Measurements from ENCODE around the gene ADGRB3. TPM values are rescaled to one million over a fixed set of nuclear protein-coding genes. Genes with fewer than 3 reads are reported as not detected.

Gene ADGRB3
- total RNA-seq, 1 experiment from 2014 or later: not detected

DNA sequence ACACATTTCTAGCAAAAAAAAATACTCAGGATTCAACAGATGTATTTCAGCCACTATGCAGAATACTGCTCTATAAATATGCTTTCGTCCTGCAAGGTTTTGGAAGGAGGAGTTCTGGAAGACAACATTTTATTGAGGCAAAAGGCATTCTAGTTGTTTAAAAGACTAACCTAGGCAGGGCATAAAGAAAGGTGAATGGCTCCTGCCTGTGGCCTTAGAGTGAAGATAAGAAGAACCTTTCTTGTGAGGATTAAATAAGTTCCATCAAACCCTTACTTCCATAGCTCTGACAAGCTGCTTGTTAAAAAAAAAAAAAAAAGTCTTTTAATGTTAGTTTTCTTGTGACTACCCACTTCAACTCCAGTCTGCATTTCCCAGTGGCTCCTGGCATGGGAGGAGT lies 139.8 kb downstream of the ADGRB3 start:
- DNase-seq (ENCODE audit: unreplicated experiment): no peak
- no peak overlapping the region for H3K27ac Mint-ChIP-seq (ENCODE audit: low read depth, unreplicated experiment)
- peaks cover 80% of the 10 kb centered on the region for H3K27me3 Mint-ChIP-seq (ENCODE audit: insufficient read depth, unreplicated experiment)
- no TSS peak for BruUV-seq (replicated peaks)
- ChIA-PET CTCF (no interaction called here), POLR2A (no interaction called here)
- intact Hi-C loops (cut with micrococcal nuclease): loop anchor here (5.0 kb wide), 1 partner anchor 1848 kb away; no protein-coding TSS in a partner anchor
- H3K4me1 Mint-ChIP-seq (ENCODE audit: insufficient read depth, unreplicated experiment): no peaks in the 10 kb centered on the region
- H3K36me3 Mint-ChIP-seq (ENCODE audit: insufficient read depth, unreplicated experiment): no peaks in the 10 kb centered on the region
- no peak overlapping the region for H3K4me3 Mint-ChIP-seq (ENCODE audit: unreplicated experiment)
- TF ChIP-seq, protein P1, sequence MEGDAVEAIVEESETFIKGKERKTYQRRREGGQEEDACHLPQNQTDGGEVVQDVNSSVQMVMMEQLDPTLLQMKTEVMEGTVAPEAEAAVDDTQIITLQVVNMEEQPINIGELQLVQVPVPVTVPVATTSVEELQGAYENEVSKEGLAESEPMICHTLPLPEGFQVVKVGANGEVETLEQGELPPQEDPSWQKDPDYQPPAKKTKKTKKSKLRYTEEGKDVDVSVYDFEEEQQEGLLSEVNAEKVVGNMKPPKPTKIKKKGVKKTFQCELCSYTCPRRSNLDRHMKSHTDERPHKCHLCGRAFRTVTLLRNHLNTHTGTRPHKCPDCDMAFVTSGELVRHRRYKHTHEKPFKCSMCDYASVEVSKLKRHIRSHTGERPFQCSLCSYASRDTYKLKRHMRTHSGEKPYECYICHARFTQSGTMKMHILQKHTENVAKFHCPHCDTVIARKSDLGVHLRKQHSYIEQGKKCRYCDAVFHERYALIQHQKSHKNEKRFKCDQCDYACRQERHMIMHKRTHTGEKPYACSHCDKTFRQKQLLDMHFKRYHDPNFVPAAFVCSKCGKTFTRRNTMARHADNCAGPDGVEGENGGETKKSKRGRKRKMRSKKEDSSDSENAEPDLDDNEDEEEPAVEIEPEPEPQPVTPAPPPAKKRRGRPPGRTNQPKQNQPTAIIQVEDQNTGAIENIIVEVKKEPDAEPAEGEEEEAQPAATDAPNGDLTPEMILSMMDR (IDR thresholded peaks at IDR 0.05; ENCODE audit: unreplicated experiment): no peak
- no peaks in the 10 kb centered on the region for H3K9me3 Mint-ChIP-seq (ENCODE audit: unreplicated experiment)

DNA sequence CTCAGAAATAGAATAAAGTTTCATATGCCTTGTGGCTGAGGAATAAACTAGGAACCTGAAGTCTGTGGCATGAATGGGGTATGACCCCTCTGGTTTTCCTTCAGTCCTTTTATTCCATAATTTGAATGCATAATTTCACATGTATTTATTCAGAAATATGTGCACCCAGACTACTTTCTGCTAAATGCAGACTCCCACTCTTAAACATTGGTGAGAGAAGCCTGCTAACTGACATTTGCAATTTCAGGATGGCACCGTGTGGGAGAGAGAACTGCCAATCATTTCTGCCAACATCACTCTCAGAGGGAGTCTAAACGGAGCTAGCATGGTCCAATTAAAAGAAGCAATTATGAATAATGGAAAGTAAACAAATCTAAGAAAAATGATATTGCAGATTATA lies 141.3 kb downstream of the ADGRB3 start:
- Mint-ChIP-seq H3K27me3 (ENCODE audit: insufficient read depth, unreplicated experiment) (peaks cover 85% of the 10 kb centered on the region), H3K9me3 (ENCODE audit: unreplicated experiment) (no peaks in the 10 kb centered on the region), H3K4me1 (ENCODE audit: insufficient read depth, unreplicated experiment) (no peaks in the 10 kb centered on the region), H3K27ac (ENCODE audit: low read depth, unreplicated experiment) (no peak overlapping the region), H3K4me3 (ENCODE audit: unreplicated experiment) (no peak overlapping the region), H3K36me3 (ENCODE audit: insufficient read depth, unreplicated experiment) (no peaks in the 10 kb centered on the region)
- intact Hi-C loops (cut with micrococcal nuclease): loop anchor here (5.0 kb wide), 1 partner anchor 1849 kb away; no protein-coding TSS in a partner anchor
- TF ChIP-seq, protein P1 (IDR thresholded peaks at IDR 0.05; ENCODE audit: unreplicated experiment): no peak
- BruUV-seq (replicated peaks): no TSS peak
- POLR2A ChIA-PET: interaction anchor here (0.7 kb wide), 1 partner anchor 597 kb away, joined by 3 read pairs; no protein-coding TSS in a partner anchor
- CTCF ChIA-PET: interaction anchor here (0.6 kb wide), 1 partner anchor 198 kb away, joined by 3 read pairs; no protein-coding TSS in a partner anchor
- no peak for DNase-seq (ENCODE audit: unreplicated experiment)

DNA sequence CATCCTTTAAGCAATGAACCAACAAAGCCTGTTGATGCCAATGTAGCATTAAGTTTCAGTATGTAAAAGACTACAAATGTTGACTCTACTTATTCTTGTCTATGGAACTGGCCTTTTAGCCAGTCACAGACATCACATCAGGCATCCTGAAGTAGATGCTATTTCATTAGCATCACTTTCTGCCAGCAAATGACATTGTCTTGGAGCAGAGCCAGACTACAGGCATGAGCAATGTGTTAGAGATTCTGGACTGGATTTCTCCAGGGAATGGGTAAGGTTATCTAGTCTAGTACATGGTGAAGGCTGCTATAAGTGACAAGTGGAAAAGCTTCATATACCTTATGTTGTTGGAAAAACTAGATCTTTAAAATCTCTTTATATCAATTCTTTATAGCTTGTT lies 142.9 kb downstream of the ADGRB3 start:
- TF ChIP-seq, protein P1 (IDR thresholded peaks at IDR 0.05; ENCODE audit: unreplicated experiment): no peak
- H3K4me1 Mint-ChIP-seq (ENCODE audit: insufficient read depth, unreplicated experiment): no peaks in the 10 kb centered on the region
- no peak overlapping the region for H3K4me3 Mint-ChIP-seq (ENCODE audit: unreplicated experiment)
- peak; percentile 48 for DNase-seq (ENCODE audit: unreplicated experiment)
- peaks cover 72% of the 10 kb centered on the region for H3K27me3 Mint-ChIP-seq (ENCODE audit: insufficient read depth, unreplicated experiment)
- POLR2A ChIA-PET: interaction anchor here (0.9 kb wide), 1 partner anchor 141 kb away, joined by 4 read pairs; no protein-coding TSS in a partner anchor
- CTCF ChIA-PET: interaction anchor here (0.6 to 1.1 kb wide), 6 partner anchors 37 to 609 kb away, joined by 3 to 5 read pairs (median 4); partner anchors contain the start of gene ADGRB3
- intact Hi-C loops (cut with micrococcal nuclease): loop anchor here (1.0 to 5.0 kb wide), 3 partner anchors 140 to 1851 kb away; no protein-coding TSS in a partner anchor
- no peaks in the 10 kb centered on the region for H3K9me3 Mint-ChIP-seq (ENCODE audit: unreplicated experiment)
- H3K36me3 Mint-ChIP-seq (ENCODE audit: insufficient read depth, unreplicated experiment): no peaks in the 10 kb centered on the region
- no peak overlapping the region for H3K27ac Mint-ChIP-seq (ENCODE audit: low read depth, unreplicated experiment)
- BruUV-seq (replicated peaks): no TSS peak

DNA sequence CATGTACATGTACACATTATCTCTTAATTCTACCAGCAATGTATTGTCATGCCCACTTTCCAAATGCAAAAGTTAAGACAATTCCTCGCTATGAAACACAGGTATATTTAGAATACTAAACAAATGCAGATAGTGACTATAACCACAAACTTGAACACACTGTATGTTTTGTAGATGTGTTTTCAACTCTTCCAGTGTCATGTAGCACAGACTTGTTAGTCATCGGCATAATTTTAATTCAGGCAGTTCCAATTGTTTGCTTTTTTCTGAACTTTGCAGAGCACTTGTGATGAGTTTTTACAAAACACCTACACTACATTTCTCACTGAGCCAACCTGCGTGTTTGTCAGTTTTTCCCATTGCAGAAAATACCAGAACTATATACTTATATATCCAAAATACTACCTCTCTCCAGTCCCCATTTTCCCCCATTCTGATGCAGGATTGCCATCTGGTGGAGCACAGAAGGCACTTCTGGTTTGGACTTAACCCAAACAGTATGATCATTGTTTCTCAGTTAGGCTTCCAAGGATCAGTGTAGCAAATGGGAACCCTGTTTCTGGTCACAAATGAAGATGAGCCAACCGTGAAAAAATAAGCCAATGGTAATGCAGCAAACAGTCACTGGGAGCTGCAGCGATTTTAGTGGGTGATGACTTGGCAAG lies 143.4 kb downstream of the ADGRB3 start:
- no TSS peak for BruUV-seq (replicated peaks)
- H3K4me3 Mint-ChIP-seq (ENCODE audit: unreplicated experiment): no peak overlapping the region
- H3K27me3 Mint-ChIP-seq (ENCODE audit: insufficient read depth, unreplicated experiment): peaks cover 67% of the 10 kb centered on the region
- H3K9me3 Mint-ChIP-seq (ENCODE audit: unreplicated experiment): no peaks in the 10 kb centered on the region
- ChIA-PET POLR2A (interaction anchor here (0.9 kb wide), 1 partner anchor 141 kb away, joined by 4 read pairs; no protein-coding TSS in a partner anchor), CTCF (interaction anchor here (0.6 to 1.3 kb wide), 7 partner anchors 58 to 1398 kb away, joined by 3 to 6 read pairs (median 3); no protein-coding TSS in a partner anchor)
- DNase-seq (ENCODE audit: unreplicated experiment): peak; percentile 53
- H3K27ac Mint-ChIP-seq (ENCODE audit: low read depth, unreplicated experiment): no peak overlapping the region
- no peaks in the 10 kb centered on the region for H3K4me1 Mint-ChIP-seq (ENCODE audit: insufficient read depth, unreplicated experiment)
- TF ChIP-seq, protein P1 (IDR thresholded peaks at IDR 0.05; ENCODE audit: unreplicated experiment): peak; percentile 52
- intact Hi-C loops (cut with micrococcal nuclease): loop anchor here (1.0 to 5.0 kb wide), 3 partner anchors 140 to 1851 kb away; no protein-coding TSS in a partner anchor
- H3K36me3 Mint-ChIP-seq (ENCODE audit: insufficient read depth, unreplicated experiment): no peaks in the 10 kb centered on the region
